G401.6 (cell line): ENCODE measurements around the gene FAM156B.
"Not testable (repeated sequence)": the region's sequence is repeated elsewhere in the genome, so short reads cannot be mapped to it uniquely, and the experiment has no call there.

ENCODE experiments used
- FAIRE-seq: peaks from 2 replicates; lab custom pipeline; 2012; peaks lifted over from hg19 to GRCh38; lab: Jason Lieb, UNC

FAM156B gene, protein sequence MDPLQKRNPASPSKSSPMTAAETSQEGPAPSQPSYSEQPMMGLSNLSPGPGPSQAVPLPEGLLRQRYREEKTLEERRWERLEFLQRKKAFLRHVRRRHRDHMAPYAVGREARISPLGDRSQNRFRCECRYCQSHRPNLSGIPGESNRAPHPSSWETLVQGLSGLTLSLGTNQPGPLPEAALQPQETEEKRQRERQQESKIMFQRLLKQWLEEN

DNA sequence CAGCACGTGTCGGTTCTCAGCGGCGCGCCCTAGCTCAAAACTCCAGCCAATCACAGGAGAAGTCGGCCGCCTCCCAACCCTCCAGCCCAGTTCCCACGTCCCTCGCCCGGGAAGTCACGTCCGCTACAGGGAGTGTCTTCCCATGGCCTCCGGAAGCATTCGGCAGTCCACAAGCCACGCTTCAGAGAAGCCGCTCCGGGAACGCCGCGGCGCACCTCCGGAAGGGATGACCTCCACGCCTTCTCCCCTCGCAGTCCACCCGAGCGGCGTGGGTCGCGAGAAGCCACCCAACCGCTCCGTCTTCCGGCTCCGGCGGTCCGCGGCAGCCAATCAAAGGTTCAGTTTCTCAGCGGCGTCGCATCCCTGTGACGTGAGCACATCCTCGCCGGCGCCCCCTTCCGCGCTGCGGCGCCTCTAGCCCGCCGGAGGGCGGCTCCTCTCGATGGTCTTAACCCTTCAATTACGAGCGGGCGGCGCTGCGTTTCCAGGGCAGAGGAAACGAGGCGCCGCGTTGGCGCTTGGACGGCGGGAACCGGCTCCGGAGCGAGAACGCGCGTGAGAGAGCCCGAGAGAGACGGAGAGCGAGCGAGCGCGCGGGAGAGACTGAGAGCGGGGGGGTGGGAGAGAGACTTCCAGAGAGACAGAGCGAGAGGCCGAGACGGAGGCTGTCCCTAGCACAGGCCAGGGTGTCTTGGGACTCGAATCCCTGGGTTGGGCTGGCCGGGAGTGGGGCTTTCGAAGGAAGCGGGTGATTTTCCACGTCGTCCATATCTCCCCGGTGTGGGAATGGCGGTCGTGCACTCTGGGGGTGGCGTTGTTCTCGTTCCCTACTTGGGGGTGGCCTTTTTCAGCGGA lies at the start of gene FAM156B:
FAM156B (plus strand) TSS at position 476 of the 855 bp plus-strand sequence. CDS start 9,896 bp downstream, outside the sequence.
- peak; percentile 92 for FAIRE-seq

DNA sequence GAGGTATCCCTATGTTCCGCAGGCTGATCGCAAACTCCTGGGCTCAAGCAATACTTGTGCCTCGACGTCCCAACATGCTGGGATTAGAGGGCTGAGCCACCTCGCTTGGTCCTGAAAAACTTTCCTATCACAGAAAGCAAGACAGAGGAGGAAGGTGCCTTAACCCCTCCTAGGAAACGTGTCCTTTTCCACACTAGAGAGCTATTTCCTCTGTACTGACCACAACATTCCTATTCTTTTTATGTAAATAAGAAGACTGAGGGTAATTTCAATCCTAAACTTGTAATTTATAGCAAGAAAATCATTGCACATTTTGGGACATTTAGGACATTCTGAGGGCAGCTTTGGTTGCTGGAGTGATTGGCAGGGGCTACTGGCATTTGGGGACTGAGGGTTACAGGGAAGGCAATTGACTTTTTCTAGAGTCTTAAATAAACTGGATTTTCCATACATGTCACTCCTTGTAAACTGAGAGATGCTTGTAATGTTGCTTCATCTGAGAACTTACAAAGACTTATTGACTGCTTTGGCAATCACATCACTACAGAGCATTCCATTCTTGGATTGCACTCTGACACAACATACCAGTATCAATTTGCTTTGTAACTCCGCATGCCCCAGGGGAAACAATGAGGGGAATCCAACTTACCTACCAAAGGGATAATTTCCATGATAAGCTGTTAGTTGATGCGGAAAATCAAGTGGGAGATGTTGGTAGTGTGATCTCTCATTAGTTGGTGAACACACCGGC lies 44.8 kb upstream of the FAM156B start:
- no peak for FAIRE-seq

DNA sequence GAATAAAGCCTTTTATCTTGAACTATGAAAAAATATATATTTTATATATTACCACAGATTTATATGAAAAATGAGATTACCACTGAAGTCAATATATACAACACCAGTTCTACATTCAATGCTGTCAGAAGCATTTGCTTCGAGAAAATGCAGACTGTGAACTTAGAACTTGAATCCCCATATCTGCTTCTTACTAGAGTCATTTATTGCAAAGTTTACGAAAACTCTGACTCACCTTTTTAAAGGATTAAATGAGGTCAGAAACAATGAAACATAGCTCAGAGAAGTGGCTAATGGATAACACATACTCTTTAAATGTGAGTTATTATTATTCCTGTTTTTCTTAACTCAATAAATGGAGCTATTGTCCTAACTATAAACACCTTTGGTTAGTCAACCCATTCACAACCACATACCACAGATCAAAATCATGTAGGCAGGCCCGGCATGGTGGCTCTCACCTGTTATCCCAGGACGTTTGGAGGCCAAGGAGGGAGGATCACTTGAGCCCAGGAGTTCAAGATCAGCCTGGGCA lies 40.1 kb upstream of the FAM156B start:
- not testable (repeated sequence) for FAIRE-seq

DNA sequence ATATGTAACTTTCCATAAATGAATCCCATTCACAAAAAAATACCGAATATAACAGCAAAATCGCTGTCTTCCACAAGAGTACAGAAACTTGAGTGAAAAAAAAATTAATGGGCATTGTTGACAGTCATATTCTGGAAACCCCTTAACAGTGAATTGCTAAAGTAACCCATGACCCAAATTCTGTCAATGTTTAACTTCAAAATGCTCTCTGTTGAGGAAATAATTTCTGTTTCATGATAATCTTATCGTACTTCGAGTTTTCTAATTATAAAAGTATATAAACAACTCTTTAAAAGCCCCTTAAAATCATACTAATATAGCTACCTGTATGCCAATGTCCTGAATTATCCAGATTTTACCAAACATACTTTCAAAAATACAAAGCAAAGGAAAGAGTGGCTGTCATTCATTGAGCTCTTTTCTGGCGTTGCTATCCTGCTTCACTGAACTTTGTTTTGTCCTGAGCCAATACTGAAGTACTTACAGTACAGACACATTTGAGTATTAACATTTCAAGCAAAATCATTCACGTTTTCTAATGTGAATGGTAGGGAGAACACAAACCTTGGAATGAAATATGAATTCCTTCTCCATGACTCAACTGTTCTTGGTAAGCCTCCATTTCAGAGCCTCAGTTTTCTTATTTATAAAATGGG lies 31.7 kb upstream of the FAM156B start:
- no peak for FAIRE-seq

DNA sequence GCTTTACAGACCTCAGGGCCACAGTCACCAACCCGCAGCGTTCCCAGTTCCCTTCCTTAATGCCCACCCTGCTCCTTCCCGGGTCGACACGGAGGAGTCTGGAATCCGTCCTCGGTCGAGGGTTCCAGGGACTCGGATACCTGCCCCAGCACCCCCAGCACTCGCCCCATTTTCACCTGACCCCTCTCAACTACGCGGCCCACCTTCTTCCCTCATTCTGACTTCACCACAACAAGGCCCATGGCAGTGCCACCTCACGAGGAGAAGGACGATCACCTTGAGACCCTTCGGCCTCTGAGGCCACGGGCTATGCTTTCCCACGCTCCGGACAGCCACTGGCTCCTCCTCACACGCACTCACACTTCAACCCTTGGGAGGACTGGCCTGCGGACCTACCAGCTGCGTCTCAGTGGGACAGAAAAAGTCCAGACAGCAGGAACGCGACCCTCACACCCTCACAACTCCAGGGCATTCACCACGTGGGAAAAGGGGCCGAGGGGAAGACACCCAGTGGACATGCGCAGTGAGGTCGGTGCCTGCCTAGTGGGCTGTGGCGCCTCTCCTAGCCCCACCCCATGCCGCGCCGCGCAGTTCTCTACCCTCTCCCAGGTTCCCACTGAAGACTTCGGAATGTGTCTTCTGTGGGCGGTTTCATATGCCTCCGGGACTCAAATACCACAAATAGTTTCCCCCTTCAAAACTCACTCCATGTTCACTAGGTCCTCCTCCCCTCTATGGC lies 29.4 kb upstream of the FAM156B start, which contains the start of gene XAGE3:
XAGE3 (minus strand) TSS at position 474 of the 739 bp plus-strand sequence. CDS start 950 bp downstream, outside the sequence.
- FAIRE-seq, result no peak

DNA sequence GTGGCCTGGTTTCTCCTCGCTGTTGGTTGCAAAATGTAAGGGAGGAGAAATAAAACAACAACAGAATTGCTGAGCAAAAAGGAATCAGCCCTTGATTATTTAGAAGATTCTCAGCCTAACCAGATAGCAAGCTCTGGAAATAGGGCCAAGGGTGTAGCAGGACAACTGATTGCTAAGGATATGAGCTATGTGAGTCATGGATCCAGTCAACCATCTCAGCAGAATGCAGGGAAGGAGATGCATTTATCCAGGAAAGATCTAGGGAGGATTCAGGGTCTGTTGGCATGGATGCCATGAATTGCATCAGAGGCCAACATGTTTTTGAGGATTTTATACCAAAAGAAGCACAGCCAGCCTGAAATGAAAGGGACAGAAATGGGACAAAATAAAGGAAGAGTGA lies 27.1 kb upstream of the FAM156B start:
- no peak for FAIRE-seq

DNA sequence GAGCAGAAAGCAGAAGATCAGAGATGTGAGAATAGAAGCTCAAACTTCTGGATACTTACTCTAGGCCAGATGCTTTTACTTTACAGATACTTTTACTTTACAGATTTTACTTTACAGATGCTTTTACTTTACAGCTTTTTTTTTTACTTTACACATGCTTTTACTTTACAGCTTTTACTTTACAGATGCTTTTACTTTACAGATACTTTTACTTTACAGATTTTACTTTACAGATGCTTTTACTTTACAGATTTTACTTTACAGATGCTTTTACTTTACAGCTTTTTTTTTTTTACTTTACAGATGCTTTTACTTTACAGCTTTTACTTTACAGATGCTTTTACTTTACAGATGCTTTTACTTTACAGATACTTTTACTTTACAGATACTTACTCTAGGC lies 23.3 kb upstream of the FAM156B start:
- not testable (repeated sequence) for FAIRE-seq

DNA sequence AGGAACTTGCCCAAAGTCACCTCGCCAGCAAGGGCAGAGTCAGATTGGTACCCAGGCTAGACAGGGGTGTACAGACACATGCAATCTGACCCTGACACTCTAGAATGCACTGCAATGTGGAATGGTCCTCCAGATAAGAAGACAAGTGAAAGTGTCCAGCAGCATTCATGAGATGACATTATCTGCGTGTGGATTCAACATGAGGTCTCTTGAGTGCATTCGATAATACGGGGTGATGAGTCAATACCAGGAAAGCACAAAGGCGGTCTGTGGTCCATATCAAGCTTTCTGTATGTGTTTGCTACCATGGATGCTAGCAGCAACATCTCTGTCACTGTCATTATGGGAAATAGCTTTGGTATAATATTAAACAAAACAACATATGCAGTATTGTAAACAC lies 22.5 kb upstream of the FAM156B start:
- no peak for FAIRE-seq

DNA sequence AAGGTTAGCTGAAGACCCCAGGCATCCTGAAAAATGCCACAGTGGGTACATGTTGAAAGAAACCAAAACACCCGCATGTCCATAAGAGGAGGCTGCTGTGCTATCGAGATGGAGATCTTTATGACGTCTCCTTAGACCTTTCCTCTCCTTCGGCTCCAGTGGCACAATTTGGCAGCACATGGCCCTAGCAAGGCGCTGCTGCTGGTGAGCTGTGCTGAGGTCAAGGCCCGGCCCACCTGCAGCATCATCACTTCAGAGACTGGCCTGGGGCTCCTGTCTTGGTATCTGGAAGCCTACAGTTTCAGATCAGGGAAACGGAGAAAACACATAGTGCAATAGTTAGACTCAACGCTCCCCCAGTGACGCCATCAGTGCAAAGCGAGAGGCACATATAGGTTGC lies 21.7 kb upstream of the FAM156B start:
- not testable (repeated sequence) for FAIRE-seq

DNA sequence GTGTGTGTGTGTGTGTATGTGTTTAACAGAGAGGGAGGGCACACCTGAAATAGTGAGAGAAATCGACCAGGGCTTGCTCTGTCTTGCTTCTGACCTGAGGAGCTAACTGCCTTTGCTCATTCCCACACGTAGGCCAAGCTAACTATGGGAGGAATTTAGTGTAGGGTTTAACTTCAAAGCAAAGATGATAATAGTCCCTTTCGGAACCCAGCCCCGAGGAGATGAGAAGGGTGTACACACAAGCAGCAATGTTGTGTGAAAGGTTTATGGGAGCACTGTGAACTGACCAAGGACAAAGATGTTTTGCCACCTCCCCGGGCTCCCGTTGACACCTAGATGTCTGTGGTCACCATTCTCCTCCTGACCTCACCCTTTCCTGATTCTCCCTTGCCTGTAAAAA lies 20.7 kb upstream of the FAM156B start:
- FAIRE-seq, result not testable (repeated sequence)

DNA sequence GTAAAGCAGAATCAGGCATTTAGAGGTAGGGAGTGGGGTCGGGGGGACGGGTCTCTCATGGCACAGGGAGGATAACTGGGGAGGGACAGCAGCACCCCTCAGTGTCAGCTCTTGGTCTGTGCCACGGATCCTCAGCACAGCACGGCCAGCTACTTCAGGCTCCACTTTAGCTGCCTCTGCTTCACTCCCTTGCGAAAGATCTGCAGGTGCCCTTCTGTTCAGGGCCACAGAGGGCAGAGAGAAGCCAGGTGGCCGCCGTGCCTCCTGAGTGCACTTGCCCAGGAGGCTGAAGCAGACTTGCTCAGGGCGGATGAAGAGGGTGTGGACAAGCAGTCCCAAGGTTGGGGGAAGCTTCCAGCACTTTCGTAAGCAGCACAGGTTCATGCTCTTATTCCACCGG lies 9.7 kb upstream of the FAM156B start:
- FAIRE-seq, result not testable (repeated sequence)

DNA sequence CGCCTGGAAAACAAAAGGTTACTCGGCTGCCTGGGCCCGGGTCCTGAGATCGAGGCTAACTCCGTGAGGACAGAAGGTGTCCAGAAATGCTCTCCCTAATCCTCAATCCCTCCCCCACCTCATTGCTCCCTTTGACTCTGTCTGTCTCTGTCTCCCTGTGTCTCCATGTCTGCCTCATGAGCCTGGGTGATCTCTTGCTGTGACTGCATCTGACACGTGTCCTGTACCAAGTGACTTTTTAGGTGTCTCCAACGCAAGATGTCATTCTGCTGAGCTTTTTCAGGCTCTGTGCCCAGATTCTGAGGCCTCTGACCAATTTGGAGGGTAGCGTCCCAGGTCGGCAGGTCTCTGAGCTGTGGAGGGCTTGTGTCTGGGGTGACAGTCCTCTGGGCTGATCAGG lies 9.0 kb upstream of the FAM156B start:
- not testable (repeated sequence) for FAIRE-seq

DNA sequence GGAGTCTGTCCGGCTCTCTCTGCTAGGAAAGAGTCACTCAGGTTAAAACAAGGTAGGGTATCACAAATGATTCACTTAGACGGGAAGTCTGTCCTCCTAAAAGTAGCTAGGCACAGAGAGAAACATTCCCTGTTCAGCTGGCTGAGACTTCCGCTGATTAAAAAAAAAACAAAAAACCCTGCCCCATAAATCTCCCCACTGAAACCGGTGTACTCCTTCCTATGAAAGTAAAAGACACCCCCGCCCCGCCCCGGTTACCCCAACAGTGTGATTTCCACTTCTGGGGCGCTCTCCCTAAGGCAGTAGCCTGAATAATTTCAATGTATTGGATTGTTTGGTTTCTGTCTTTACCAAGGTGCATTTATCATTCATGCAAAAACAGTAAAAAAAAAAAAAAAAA lies 692 bp upstream of the FAM156B start:
- not testable (repeated sequence) for FAIRE-seq

DNA sequence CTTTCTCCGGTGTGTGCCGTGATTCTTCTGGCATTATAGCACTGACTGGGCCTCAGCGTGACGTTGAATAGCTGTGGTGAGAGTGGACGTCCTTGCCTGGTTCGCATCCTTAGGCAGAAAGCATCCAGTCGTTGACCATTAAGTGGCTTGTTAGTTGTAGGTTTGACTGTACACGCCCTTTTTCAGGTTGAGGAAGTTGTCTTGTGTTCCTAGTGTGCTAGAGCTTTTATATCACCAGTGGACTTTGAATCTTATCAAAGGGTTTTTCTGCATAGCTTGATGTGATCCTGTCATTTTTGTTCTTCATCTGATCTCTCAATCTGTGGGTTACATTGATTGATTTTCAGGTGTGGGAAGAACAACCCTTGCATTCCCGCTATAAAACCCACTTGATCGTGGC lies 8.4 kb downstream of the FAM156B start:
- FAIRE-seq, result not testable (repeated sequence)

DNA sequence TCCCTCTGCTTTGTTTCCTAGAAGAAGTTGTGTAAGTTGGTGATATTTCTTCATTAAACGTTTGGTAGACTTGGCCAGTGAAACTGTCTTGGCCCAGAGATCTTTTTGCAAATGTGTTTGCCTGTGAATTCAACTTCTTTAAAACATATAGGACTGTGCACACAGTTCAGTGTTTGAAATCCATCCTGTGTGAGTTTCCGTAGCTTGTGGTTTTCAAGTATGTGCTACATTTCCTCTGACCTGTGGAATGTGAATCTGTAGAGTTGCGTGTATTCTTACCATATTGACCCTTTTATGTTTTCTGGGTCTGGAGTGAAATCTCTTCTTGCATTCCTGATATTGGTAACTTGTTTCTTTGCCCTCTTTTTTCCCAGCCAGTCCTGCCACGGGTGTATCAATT lies 8.9 kb downstream of the FAM156B start:
- FAIRE-seq, result not testable (repeated sequence)

DNA sequence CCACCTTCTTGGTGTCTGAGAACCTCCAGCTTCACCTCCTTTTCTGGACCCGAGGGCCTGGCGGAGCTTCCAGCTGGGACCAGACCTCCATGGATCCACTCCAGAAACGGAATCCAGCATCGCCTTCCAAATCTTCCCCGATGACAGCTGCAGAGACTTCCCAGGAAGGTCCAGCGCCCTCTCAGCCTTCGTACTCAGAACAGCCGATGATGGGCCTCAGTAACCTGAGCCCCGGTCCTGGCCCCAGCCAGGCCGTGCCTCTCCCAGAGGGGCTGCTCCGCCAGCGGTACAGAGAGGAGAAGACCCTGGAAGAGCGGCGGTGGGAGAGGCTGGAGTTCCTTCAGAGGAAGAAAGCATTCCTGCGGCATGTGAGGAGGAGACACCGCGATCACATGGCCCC lies 10.0 kb downstream of the FAM156B start:
- FAIRE-seq, result not testable (repeated sequence)

DNA sequence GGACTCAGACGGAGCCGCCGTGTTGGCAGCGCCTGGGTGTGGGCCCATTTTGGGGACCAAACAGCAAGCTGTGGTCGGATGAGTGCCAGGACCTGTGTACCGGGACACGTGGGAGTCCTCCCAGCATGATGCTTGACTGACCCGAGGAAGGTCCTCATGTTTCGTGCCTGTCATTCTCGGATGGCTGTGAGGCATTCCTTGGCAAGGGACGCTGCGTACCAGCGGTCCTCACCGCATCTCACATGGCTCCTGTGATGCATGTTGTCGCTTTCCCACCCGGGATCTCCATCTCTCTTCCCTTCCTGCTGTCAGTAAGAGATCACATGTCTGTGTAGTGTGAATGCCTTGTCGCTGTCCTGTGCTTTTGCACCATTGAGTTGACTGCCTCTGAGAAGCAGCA lies 10.8 kb downstream of the FAM156B start:
- FAIRE-seq, result not testable (repeated sequence)

DNA sequence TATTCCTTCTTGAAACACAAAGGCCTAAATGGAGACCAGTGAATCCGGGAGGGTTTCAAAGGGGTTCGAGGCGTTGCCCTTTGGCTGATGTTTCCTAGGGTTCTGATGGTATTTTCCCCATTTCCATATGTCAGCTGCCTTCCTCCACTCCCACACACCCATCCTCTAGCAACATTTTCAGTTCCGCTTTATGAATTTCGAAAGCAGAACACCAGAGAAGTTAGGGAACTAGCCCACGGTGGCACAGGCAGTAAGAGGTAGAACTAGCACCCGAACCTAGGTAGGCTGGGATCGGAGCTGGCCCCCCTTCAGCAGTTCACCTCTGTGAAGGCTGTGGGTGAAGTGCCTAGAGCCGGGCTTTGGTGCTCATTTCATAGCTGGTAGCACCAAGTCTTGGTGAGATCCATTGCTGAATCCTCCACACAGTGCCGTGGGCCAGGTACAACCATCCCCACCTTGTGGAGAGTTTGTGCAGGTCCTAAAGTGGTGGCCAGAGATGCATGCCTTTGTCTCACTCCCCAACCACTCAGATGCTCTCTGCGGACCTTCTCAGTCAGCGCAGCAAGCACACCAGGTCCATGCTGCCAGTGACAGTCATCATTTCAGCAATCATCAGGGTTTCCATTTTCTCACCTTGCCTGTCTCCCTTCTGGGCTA lies 12.3 kb downstream of the FAM156B start:
- FAIRE-seq, result not testable (repeated sequence)

DNA sequence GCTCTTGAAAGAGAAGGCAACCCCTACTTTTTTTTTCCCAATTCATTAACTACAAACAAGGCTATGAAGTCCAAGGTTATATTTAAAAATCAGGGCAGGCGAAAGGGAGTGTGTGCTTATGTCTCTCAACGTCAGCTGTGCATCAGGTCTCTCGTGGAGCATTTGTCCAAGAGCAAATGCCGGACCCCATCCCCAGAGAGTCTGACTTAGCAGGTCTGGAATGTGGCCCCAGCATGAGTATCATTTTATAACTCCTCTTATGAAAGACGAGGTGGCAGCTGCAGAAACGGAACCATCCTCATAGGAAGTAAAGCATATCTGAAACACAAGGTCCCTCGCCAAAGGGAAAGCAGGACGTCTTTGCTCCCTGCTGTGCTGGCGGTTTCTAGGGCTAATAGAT lies 16.6 kb downstream of the FAM156B start:
- not testable (repeated sequence) for FAIRE-seq

DNA sequence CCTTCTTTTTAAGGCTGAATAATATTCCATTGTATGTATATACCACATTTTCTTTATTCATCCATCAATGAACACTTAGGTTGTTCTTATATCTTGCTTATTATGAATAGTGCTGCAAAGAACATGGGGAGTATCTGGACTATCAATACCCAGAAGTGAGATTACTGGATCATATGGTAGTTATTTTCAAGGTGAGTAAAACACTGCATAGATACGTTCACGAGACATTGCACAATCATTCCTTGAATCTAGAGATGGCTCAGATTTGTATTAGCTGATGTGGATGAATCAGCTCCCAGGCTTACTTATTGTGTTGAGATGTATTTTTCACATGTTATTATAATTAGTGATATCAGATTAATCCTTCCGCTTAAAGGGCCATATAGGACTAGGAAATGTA lies 17.6 kb downstream of the FAM156B start:
- FAIRE-seq, result not testable (repeated sequence)
